ENCODE data around the gene ARSG.
"Not testable (repeated sequence)": the region's sequence is repeated elsewhere in the genome, so short reads cannot be mapped to it uniquely, and the experiment has no call there.

- not testable (repeated sequence) for TF ChIP-seq POLR2A (IDR thresholded peaks at IDR 0.05; ENCODE audit: control extremely low read depth in 1 of 2, low read depth in 2 of 2, low read length in 2 of 2); YY1 (IDR thresholded peaks at IDR 0.05; ENCODE audit: low read depth, low read length); HDAC2 (IDR thresholded peaks at IDR 0.05; ENCODE audit: borderline replicate concordance in 1 of 2, low read depth in 2 of 2, low read length in 2 of 2)
These were observed 25.5 kb upstream of the ARSG start for GRCh38 chr17:68265833-68266232.

All from H1 (cell line).